Body of pancreas (tissue), 4 donors: ENCODE measurements around the gene ANKS1B.

Experiments
- POLR2A ChIP-seq, 3 donors: fragments of 450-650 bp; IDR thresholded peaks; one replicate each; pipeline ENCODE4 v1.6.1; 2016; ENCODE audit warnings: antibody characterized with exemption in 3 of 3, mild to moderate bottlenecking in 2 of 3
- TF ChIP-seq, protein P1 (sequence below), 7 experiments: fragments of 450-650 bp in 4 of 7; fragments of 200-600 bp in 3 of 7; sonication (generic) in 3 of 7; IDR thresholded peaks; one replicate each; pipeline ENCODE4 v1.5.1; 2016 to 2019; ENCODE audit warnings: antibody characterized with exemption in 7 of 7

DNA sequence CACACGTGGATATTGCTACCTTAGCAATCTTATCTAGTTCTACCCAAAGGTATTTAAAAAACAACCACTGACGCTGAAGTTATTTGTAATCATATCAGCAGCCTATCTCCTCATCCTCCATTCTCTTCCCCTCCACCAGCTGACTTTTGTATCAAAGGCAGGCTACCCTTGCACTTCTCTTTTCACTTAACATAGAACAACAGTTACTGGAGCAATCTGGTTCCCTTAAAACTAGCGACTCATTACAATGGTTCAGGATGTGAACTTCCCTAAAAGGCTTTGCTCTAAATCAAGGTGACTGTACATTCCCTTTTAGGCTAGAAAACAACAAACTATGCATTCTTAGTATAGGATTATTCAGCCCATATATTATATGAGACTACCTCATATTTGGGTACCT, 935.0 kb downstream of the ANKS1B start:
- TF ChIP-seq, protein P1, sequence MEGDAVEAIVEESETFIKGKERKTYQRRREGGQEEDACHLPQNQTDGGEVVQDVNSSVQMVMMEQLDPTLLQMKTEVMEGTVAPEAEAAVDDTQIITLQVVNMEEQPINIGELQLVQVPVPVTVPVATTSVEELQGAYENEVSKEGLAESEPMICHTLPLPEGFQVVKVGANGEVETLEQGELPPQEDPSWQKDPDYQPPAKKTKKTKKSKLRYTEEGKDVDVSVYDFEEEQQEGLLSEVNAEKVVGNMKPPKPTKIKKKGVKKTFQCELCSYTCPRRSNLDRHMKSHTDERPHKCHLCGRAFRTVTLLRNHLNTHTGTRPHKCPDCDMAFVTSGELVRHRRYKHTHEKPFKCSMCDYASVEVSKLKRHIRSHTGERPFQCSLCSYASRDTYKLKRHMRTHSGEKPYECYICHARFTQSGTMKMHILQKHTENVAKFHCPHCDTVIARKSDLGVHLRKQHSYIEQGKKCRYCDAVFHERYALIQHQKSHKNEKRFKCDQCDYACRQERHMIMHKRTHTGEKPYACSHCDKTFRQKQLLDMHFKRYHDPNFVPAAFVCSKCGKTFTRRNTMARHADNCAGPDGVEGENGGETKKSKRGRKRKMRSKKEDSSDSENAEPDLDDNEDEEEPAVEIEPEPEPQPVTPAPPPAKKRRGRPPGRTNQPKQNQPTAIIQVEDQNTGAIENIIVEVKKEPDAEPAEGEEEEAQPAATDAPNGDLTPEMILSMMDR (IDR thresholded peaks at IDR 0.05): no peak
- no peak for TF ChIP-seq POLR2A (IDR thresholded peaks at IDR 0.05)
